ENCODE results near the gene TMEM107.

DNA sequence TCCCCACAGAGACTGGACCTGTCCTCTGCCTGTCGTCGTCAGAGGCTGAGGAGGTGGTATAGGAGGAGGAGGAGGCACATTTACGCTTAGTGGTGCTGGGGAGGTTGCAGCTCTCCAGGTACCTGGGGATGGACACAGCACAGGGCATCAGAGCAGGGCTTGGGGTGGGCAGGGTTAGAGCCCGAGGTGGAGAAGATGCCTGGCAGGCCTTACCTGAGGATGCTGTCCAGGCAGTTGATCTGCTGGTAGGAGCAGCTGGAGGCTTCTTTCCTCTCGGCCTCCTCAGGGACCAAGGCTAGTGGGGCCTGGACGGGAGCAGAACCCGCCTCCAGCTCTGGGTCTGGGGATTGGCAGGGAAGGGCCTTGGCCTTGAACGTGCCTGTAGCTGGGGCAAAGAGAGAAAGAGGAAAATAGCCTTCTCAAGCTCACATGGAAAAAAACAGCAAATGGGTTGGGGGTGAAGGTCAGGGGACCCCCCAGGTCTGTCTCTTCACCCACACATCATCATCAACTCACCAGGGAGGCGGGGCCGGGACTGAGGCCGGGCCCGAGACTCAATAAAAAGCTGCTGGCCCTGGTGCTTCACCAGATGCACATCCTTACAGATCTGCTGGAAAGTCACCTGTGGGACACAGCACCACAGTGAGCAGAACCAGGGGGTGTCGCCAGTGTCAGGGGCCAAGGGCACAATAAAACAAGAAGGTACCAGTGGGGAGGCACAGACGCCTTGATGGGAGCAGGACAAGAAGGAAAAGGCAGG, 29.6 kb downstream of the TMEM107 start:
- TF ChIP-seq, protein P1, sequence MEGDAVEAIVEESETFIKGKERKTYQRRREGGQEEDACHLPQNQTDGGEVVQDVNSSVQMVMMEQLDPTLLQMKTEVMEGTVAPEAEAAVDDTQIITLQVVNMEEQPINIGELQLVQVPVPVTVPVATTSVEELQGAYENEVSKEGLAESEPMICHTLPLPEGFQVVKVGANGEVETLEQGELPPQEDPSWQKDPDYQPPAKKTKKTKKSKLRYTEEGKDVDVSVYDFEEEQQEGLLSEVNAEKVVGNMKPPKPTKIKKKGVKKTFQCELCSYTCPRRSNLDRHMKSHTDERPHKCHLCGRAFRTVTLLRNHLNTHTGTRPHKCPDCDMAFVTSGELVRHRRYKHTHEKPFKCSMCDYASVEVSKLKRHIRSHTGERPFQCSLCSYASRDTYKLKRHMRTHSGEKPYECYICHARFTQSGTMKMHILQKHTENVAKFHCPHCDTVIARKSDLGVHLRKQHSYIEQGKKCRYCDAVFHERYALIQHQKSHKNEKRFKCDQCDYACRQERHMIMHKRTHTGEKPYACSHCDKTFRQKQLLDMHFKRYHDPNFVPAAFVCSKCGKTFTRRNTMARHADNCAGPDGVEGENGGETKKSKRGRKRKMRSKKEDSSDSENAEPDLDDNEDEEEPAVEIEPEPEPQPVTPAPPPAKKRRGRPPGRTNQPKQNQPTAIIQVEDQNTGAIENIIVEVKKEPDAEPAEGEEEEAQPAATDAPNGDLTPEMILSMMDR (IDR thresholded peaks at IDR 0.05) = no peak
- no peak for TF ChIP-seq POLR2A (IDR thresholded peaks at IDR 0.05)

All from esophagus squamous epithelium (tissue), 4 donors.